ENCODE results near the gene SPATA3.
"Not testable (repeated sequence)": the region's sequence is repeated elsewhere in the genome, so short reads cannot be mapped to it uniquely, and the experiment has no call there.

The SPATA3 gene

DNA sequence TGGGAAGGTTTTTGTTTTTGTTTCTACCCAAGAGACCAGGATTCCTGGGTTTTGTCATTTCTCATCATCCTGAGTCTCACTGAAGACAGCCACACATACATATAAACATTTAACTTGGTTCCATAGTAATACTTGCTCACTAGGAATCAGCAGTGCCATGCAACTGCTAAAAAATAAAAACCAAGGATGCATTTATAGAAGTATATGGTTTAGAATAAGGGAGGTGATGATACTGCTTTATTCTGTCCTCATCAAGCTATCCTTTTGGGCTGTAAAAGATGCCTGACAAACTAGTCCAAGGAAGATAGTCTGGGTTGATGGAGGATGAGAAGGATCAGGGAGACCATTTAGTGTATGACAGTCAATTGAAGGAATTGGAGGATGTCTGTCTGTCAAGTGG lies 740 bp downstream of the SPATA3 start:
- no peak for DNase-seq (ENCODE audit: insufficient read length, low spot score)
- no peak for FAIRE-seq

DNA sequence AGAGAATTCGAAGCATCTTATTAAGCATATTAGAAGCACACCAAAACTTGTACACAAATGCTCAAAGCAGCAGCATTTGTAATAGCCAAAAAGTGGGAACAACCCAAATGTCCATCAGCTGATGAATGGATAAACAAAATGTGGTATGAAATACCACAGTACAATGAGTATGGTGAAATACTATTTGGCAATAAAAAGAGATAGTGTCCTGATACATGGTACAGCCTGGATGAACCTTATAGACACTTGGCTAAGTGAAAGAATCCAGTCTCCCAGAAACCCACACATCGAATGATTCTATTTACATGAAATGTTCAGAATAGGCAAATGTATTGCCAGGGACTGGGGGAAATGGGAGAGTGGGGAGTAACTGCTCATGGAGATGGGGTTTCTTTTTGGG lies 3.0 kb downstream of the SPATA3 start:
- TF ChIP-seq POLR2A (IDR thresholded peaks at IDR 0.05; ENCODE audit: low read depth, low read length): no peak
- DNase-seq (ENCODE audit: insufficient read length, low spot score) (no peak), FAIRE-seq (no peak)

More for the DNA sequence above, 740 bp downstream of the SPATA3 start:
- TF ChIP-seq POLR2A (IDR thresholded peaks at IDR 0.05; ENCODE audit: low read depth, low read length): no peak

DNA sequence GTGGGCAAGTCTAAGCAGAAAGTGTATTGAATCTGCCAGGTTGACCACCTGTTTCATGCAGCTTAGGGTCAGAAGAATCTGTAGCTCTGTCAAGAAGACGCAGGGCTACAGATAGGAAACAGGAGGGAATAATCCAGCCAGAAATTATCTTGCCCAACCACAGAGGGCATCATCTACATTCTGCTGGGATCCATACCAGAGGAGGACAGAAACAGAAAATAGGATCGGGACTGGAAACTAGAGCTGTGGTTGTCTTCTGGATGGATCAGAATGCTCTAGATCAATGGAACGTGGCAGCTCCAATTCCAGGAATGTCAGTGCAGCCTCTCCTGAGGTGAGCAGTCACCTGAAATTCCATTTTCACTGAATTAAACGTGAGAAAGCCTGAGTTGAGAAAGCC lies 3.6 kb downstream of the SPATA3 start:
- DNase-seq (ENCODE audit: insufficient read length, low spot score): no peak
- TF ChIP-seq POLR2A (IDR thresholded peaks at IDR 0.05; ENCODE audit: low read depth, low read length): no peak

DNA sequence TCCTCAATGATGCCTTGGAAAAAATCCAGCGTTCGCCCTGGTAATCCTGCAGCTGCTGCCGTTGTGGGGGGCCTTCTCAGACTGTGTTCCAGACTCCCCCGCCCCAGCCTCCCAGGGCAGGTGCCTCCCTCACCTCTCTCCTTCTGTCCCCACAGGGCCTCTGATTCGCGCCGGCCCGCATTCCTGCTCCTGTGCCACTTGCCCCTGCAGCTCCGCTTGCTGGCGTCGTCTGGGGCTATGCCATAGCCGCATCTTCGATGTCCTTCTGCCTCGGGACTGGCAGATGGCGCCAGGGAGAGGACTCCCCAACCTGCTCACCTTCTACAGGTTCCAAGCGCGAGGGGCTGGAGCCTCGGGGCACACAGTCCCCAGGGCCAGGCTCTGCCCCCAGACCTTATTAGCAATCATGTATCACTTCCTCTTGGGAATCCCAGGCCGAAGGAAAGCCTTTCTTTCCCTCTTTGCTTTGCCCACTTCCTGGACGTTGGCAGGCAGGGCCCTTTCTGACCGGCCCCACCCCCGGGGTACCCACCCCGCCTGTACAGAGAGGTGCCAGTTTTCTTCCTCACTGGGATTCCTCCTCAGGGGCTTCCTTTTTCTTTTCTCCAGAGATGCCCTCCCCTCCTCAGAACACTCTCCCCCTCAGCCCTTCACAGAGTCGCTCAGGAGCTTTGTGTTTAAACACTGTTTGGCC lies 4.4 kb downstream of the SPATA3 start:
- FAIRE-seq (no peak), DNase-seq (ENCODE audit: insufficient read length, low spot score) (no peak)
- no peak for TF ChIP-seq POLR2A (IDR thresholded peaks at IDR 0.05; ENCODE audit: low read depth, low read length)

More for the DNA sequence above, 3.6 kb downstream of the SPATA3 start:
- no peak for FAIRE-seq

DNA sequence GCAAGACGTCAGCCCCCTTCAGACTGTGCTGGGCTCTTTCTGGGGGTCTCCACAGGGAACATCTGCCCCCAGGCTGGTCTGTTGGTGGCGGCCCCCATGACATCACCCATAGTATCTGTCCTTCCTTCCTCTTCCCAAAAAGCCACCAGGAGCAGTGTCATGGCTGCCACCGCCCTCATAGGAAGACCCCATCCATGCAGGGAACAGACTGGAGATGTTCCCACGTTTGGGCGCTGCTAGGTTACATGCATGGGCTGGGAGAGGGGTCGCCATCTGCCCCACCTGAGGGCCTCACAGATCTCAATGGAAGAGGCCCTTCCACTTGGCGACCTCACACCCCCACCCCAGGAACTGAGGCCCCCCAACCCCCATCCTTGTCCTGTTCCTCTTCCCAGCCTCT lies 5.1 kb downstream of the SPATA3 start:
- DNase-seq (ENCODE audit: insufficient read length, low spot score): no peak
- FAIRE-seq: no peak
- TF ChIP-seq POLR2A (IDR thresholded peaks at IDR 0.05; ENCODE audit: low read depth, low read length): no peak

DNA sequence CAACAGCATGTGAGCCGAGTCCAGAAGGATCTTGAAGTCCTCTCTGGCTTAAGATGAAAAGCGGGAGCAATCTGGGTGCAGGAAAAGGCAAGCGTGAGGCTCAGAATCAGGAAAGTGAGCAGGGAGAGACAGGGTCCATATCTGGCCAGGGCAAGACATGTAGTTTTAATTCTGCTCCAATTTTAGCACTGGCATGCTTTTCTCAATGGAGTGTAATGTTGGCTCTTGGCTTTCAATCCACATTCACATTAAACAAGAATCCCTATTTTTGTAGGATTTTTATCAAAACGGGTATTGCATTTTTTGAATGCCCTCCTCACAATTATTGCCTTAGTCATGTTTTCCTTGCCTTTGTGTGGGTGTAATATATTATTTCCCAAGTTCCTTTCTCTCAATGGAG lies 6.0 kb downstream of the SPATA3 start:
- DNase-seq (ENCODE audit: insufficient read length, low spot score) (no peak), FAIRE-seq (no peak)
- no peak for TF ChIP-seq POLR2A (IDR thresholded peaks at IDR 0.05; ENCODE audit: low read depth, low read length)

DNA sequence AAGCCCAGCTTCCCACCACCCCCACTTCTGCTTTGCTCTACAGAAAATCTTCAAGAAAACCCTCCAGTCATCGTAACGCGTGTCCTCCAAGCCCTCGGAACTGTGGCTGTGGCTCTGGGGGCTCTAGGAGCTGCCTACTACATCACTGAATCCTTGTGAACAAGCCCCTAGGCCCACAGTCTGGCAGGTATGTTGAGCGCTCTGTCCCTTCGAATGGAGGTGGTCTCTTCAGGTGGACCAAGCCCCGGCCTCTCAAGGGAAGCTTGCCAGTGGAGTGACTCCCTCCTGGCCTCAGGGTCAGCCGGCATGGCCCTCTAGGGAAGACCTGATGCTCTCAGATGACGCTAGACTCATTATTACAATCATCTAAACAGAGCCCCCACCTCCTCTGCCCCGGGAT lies 6.7 kb downstream of the SPATA3 start:
- DNase-seq (ENCODE audit: insufficient read length, low spot score): no peak
- no peak for TF ChIP-seq POLR2A (IDR thresholded peaks at IDR 0.05; ENCODE audit: low read depth, low read length)
- FAIRE-seq: no peak

DNA sequence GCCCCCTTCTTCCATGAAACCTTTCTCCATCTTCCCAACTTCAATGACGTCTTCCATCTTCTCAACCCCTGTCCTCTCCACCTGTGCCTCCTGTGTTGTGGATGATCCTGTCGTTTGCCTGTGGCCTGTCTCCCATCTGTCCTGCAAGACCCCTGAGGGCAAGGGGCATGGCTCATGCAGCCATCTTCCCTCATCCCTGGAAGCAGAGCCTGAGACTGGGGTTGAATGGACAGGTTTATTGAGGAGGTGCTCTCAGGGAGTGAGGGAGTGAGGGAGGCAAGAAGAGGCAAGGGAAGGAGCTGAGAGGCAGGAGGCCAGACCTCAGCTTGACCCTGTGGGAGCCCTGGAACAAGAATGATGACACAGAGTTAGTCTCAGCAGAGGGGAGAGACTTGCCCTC lies 7.3 kb downstream of the SPATA3 start:
- FAIRE-seq (no peak), DNase-seq (ENCODE audit: insufficient read length, low spot score) (no peak)
- no peak for TF ChIP-seq POLR2A (IDR thresholded peaks at IDR 0.05; ENCODE audit: low read depth, low read length)

DNA sequence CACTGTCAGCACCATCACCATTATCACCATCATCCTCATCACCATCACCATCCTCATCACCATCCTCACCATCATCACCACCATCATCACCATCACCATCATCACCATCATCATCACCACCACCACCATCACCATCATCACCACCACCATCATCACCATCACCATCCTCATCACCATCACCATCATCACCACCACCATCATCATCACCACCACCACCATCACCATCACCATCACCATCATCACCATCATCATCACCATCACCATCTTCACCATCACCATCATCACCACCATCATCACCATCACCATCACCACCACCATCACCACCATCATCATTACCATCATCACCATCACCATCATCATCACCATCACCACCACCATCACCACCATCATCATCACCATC lies 9.0 kb downstream of the SPATA3 start:
- not testable (repeated sequence) for FAIRE-seq; DNase-seq (ENCODE audit: insufficient read length, low spot score)

DNA sequence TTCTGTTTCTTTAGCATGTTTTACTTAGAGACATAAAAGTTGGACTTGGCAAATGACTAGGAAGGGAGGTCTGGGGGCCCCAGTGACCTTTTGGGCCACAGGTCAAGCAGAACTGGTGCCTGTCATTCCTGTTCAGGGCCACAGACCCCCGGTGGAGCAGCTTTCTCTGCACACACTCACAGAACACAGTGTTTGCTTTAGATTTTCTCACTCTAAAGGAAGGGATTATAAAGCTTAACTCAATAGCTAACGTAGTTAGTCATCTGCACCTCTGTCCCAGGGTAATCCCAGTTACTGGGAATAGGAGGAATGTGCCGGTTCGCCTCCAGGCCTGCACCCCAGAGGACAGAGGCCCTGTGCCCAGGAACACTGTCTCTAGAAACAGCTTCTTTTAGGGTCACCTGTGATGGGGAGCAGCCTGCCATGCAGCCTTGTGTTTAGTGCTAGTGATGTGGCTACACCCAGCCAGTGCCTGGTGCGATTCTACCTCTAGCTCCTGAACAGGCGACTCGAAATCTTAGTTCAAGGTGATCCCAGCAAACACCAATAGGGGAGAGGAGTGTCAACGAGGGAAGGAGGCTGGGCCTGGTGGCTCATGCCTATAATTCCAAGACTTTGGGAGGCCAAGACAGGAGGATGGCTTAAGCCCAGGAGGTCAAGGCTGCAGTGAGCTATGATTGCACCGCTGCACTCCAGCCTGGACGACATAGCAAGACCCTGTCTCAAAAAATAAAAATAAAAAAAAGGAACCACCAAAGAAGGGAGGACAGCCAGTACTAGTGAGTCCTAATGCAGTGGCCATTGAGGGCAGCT lies 11.6 kb downstream of the SPATA3 start:
- DNase-seq (ENCODE audit: insufficient read length, low spot score) (no peak), FAIRE-seq (no peak)
- TF ChIP-seq POLR2A (IDR thresholded peaks at IDR 0.05; ENCODE audit: low read depth, low read length): no peak

DNA sequence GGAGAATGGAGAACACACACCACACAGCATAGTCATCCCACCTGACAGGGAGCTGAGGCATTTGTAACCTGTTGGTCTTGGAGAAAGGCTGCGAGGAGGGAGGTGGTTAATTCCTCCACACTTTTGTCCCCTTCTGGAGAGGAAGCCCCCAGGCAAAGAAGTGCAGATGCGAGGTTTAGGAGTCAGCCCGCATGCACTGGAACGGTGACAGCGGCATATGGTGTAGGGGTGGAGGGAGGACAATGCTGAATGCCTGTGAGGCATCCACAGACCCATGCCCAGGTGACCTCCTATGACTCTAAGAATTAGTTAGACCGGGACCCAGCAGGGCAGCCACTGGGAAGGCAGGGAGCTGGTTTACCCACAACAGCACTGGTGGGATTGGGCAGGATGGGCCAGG lies 12.2 kb downstream of the SPATA3 start:
- no peak for TF ChIP-seq POLR2A (IDR thresholded peaks at IDR 0.05; ENCODE audit: low read depth, low read length)
- FAIRE-seq (no peak), DNase-seq (ENCODE audit: insufficient read length, low spot score) (no peak)

DNA sequence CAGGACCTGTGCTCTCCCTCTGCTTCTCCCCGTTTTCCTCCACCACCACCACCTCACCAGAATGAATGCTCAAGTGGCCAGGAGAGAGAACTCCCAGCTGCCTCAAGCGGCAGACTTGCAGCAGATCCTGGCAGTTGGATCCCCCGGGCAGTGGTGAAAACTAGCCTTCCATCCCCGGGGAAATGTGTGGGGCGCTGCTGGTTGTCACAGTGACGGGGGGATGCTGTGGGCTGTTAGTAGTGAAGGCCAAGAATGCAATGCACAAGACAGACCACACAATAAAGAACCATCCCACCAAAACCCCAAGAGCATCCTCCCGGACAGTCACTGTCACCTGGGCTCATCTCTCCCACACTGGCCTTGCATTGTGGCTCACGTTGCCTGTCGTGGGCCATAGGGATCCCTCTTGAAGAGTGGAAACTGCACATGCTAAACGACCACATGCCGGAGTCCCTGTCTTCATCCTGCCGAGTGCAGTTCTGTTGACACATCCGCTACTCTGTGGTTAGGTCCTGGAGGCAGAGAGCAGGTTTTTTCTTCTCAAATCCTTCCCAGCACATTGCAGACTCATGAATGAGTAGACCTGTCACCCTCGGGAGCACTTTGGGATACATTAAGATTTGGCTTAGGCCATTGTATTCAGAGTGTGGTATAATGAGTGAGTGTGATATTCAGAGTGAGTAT lies 13.5 kb downstream of the SPATA3 start:
- DNase-seq (ENCODE audit: insufficient read length, low spot score) (no peak), FAIRE-seq (no peak)

DNA sequence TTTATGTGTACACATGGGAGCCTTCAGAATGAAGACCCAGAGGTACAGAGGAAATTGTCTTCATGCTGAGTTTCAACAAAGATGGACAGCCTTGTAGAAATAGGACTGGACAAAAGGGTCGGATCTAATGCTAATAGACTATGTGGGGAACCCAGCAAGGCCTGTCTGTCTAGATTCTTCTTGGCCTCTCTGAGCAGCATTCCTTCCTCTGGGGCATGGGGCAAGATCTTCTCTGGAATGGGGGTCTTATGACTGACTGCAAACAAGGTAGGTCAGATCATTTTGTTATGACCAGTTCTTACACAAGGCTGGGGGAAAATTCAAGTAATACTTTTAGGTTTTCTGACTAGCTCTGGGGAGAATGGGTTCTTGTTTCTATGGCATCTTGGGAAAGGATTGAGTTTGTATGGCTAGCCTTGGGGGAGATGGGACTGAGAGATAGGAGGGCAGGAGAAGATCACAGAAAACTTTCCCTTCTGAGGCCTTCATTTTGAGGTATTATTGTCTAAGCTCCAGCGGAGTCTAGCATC lies 14.3 kb downstream of the SPATA3 start:
- FAIRE-seq (no peak), DNase-seq (ENCODE audit: insufficient read length, low spot score) (no peak)
- TF ChIP-seq POLR2A (IDR thresholded peaks at IDR 0.05; ENCODE audit: low read depth, low read length): no peak

More for the DNA sequence above, 13.5 kb downstream of the SPATA3 start:
- TF ChIP-seq POLR2A (IDR thresholded peaks at IDR 0.05; ENCODE audit: low read depth, low read length): no peak

DNA sequence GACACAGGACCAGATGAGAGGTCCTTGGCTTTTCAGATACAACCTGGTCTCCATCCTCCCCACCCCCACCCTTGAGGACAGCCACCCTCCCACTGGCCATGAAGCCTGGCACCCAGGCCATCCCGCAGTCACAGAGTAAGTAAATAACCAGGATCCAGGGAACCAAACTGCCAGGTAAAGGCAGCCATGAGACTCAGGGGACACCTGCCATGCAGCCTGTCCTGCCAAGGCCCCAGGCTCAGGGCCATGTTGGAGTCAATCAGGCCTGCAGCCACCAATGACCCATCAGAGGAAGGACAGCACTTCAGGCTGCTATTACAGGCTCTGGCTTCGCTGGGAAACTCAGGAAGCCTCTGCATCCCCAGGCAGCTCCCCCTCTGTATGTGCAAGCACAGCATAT lies 15.6 kb downstream of the SPATA3 start:
- no peak for TF ChIP-seq POLR2A (IDR thresholded peaks at IDR 0.05; ENCODE audit: low read depth, low read length)
- no peak for DNase-seq (ENCODE audit: insufficient read length, low spot score)
- no peak for FAIRE-seq
